Calu3 (cell line): ENCODE results near the gene TMC4. TPM values are rescaled to one million over a fixed set of nuclear protein-coding genes. Genes with fewer than 3 reads are reported as not detected.

Source experiments
- BruUV-seq: library from RNA; stranded (reverse); fragments of 400-500 nt; replicated peaks from 2 replicates; lab custom pipeline; 2021; lab: Mats Ljungman, UMichigan
- CTCF ChIA-PET: fragments of 300-600 bp; sonication (Branson Sonifier 250); formaldehyde crosslinking; loops from one replicate; lab custom pipeline; 2022; ENCODE audit warnings: antibody characterized with exemption; lab: Charles Lee
- DNase-seq: peaks from one replicate; pipeline ENCODE4 v3.0.0; 2022
- H3K27ac Mint-ChIP-seq: one replicate; pipeline ENCODE4 v1.8.0; 2022; ENCODE audit warnings: mixed read lengths; ENCODE audit not compliant: unreplicated experiment
- H3K27me3 Mint-ChIP-seq: one replicate; pipeline ENCODE4 v1.8.0; 2022; ENCODE audit warnings: mixed read lengths; ENCODE audit not compliant: unreplicated experiment
- H3K36me3 Mint-ChIP-seq: one replicate; pipeline ENCODE4 v1.8.0; 2022; ENCODE audit warnings: mild to moderate bottlenecking, moderate library complexity, mixed read lengths; ENCODE audit not compliant: insufficient read depth, unreplicated experiment
- H3K4me1 Mint-ChIP-seq: one replicate; pipeline ENCODE4 v1.8.0; 2022; ENCODE audit warnings: mild to moderate bottlenecking, low read depth, mixed read lengths; ENCODE audit not compliant: unreplicated experiment
- H3K4me3 Mint-ChIP-seq: one replicate; pipeline ENCODE4 v1.8.0; 2022; ENCODE audit warnings: mild to moderate bottlenecking, low read depth, moderate library complexity, mixed read lengths; ENCODE audit not compliant: unreplicated experiment
- H3K9me3 Mint-ChIP-seq: one replicate; pipeline ENCODE4 v1.8.0; 2022; ENCODE audit warnings: low read depth, mixed read lengths; ENCODE audit not compliant: unreplicated experiment
- intact Hi-C: fragments of 100-400 bp; cut with micrococcal nuclease; formaldehyde crosslinking; loops from one replicate; pipeline ENCODE4 v1.10.0; 2022; ENCODE audit not compliant: unreplicated experiment
- total RNA-seq: library from RNA; stranded (reverse); gene quantifications from 2 replicates; pipeline ENCODE4 v1.2.3, GENCODE V29; 2022
- TF ChIP-seq, protein P1 (sequence below): fragments of 200-600 bp; IDR thresholded peaks from one replicate; pipeline ENCODE4 v1.8.0; 2022; ENCODE audit warnings: antibody characterized with exemption; ENCODE audit not compliant: unreplicated experiment

TMC4 gene
- total RNA-seq, 1 experiment from 2014 or later, result 157 TPM

DNA sequence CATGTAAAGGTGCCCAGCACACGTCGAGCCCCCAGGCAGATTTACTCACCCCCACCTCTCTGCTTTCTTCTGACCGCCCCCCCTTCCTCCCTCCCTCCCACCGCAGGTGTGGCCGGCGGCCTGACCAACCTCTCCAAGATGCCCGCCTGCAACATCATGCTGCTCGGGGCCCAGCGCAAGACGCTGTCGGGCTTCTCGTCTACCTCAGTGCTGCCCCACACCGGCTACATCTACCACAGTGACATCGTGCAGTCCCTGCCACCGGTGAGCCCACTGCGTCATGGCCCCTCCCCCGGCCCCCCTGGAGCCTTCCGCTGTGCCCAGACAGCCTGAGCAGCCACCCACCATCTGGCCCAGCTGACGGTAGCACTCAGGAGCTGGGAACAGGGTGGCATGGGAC is 48.6 kb downstream of the TMC4 start:
- no peaks in the 10 kb centered on the region for H3K27me3 Mint-ChIP-seq
- no TSS peak for BruUV-seq
- no peaks in the 10 kb centered on the region for H3K9me3 Mint-ChIP-seq
- peaks cover 61% of the 10 kb centered on the region for H3K36me3 Mint-ChIP-seq
- intact Hi-C loops, result no loop called here
- H3K4me3 Mint-ChIP-seq, result no peak overlapping the region
- CTCF ChIA-PET, result interaction anchor here (0.6 kb wide), 1 partner anchor 94 kb away, joined by 3 read pairs; no protein-coding TSS in a partner anchor
- TF ChIP-seq, protein P1, sequence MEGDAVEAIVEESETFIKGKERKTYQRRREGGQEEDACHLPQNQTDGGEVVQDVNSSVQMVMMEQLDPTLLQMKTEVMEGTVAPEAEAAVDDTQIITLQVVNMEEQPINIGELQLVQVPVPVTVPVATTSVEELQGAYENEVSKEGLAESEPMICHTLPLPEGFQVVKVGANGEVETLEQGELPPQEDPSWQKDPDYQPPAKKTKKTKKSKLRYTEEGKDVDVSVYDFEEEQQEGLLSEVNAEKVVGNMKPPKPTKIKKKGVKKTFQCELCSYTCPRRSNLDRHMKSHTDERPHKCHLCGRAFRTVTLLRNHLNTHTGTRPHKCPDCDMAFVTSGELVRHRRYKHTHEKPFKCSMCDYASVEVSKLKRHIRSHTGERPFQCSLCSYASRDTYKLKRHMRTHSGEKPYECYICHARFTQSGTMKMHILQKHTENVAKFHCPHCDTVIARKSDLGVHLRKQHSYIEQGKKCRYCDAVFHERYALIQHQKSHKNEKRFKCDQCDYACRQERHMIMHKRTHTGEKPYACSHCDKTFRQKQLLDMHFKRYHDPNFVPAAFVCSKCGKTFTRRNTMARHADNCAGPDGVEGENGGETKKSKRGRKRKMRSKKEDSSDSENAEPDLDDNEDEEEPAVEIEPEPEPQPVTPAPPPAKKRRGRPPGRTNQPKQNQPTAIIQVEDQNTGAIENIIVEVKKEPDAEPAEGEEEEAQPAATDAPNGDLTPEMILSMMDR, result no peak
- no peak for DNase-seq
- H3K4me1 Mint-ChIP-seq, result no peaks in the 10 kb centered on the region
- H3K27ac Mint-ChIP-seq, result no peak overlapping the region

DNA sequence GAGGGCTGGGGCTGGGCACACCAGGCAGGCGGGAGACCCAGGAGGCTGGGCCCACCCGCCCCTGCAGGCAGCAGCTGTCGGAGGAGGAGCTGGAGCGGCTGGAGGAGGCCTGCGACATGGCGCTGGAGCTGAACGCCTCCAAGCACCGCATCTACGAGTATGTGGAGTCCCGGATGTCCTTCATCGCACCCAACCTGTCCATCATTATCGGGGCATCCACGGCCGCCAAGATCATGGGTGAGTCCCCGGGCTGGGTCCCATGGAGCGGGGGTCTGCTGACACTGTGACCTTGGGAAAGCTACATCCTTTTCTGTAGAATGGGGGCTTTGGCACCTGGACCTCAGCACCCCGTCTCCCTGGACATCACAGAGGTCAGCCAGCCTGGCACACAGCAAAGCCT is 49.3 kb downstream of the TMC4 start:
- BruUV-seq, result no TSS peak

DNA sequence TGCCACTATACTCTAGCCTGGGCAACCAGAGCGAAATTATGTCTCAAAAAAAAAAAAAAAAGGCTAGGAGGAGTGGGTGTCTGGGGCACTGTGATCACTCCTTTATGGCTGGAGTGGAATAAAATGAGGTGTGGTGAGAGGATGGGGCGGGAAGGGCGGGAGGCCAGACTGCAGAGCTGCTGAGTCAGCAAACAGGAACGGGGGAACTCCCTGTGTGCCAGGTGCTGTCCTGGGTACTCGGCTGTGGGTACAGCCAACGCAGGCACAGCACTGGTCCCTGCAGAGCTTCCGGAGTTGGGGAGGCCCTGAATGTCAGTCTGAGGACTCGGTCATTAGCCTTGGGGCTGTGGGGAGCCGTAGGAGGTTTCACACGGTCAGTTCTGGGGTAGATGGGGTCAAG is 51.7 kb downstream of the TMC4 start:
- Mint-ChIP-seq H3K27me3 (no peaks in the 10 kb centered on the region), H3K4me1 (peaks cover 10% of the 10 kb centered on the region), H3K4me3 (no peak overlapping the region), H3K36me3 (peaks cover 52% of the 10 kb centered on the region), H3K27ac (no peak overlapping the region), H3K9me3 (no peaks in the 10 kb centered on the region)
- DNase-seq, result no peak
- CTCF ChIA-PET, result no interaction called here
- intact Hi-C loops, result no loop called here
- TF ChIP-seq, protein P1, result no peak
- BruUV-seq, result no TSS peak

More for the DNA sequence above, 49.3 kb downstream of the TMC4 start:
- intact Hi-C loops, result no loop called here
- DNase-seq, result no peak
- Mint-ChIP-seq H3K36me3 (peaks cover 57% of the 10 kb centered on the region), H3K27me3 (no peaks in the 10 kb centered on the region), H3K4me1 (no peaks in the 10 kb centered on the region), H3K4me3 (no peak overlapping the region), H3K27ac (no peak overlapping the region), H3K9me3 (no peaks in the 10 kb centered on the region)
- CTCF ChIA-PET, result interaction anchor here (0.6 kb wide), 3 partner anchors 13 to 264 kb away, joined by 3 read pairs; partner anchors contain the start of gene CNOT3
- TF ChIP-seq, protein P1, result no peak

DNA sequence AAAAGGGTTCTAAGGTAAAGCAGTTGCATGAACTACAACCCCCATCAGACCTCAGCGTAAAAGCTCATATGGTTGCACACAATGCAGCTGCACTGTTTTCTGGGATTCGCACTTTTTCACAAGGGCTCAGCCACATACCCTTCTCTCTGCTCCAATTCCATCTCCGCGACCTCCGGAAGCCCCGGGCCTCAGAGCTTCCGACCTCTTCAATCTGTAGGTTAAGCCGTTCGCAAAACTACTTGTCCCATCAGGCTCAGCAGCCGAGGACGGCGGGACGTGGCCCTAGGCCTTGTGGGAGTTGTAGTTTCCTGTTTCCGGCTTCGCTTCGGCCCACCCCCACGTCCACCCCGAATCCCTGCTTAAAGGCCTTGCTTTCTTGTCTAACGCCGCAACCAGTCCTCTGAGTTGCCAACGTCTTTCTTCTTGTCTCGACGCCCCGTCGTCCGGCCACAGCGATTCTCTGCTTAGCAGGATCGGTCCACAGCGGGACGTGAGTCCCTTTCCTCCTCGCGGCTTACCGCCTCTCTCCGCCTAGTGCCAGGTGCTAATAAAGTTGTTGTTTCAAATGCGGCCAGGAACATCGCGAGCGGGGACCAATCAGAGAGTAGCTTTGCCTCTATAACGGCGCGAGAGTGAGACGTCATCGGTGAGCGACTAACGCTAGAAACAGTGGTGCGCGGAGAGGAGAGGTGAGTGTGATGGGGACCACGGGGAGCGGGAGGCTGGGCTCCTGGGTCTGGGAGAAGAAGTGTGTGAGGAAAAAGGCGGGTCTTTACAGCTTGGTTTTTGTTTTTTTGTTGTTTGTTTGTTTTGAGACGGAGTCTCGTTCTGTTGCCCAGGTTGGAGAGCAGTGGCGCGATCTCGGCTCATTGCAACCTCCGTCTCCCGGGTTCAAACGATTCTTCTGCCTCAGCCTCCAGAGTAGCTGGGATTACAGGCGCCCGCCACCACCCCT is 57.6 kb downstream of the TMC4 start, which contains the start of the genes PRPF31 and TFPT:
Gene PRPF31, plus strand, starts transcription at position 646 of the 955 bp plus-strand sequence. CDS start 2,525 bp downstream, outside the sequence.
Gene TFPT, minus strand, starts transcription at position 549 of the 955 bp plus-strand sequence. Its CDS starts 388 bp downstream, at position 161.
- Mint-ChIP-seq H3K4me1 (peaks cover 27% of the 10 kb centered on the region), H3K9me3 (no peaks in the 10 kb centered on the region), H3K36me3 (peaks cover 78% of the 10 kb centered on the region), H3K27me3 (no peaks in the 10 kb centered on the region), H3K27ac (peak within 1 kb of the TSS; percentile 93), H3K4me3 (peak within 1 kb of the TSS; percentile 82)
- peak; percentile 96 for DNase-seq
- TSS peak; percentile 72 for BruUV-seq
- intact Hi-C loops, result loop anchor here (10.0 kb wide), 1 partner anchor 131 kb away; no protein-coding TSS in a partner anchor
- CTCF ChIA-PET, result interaction anchor here (0.6 to 2.3 kb wide), 3 partner anchors 22 to 317 kb away, joined by 3 to 10 read pairs (median 4); partner anchors contain the start of gene CNOT3
- TF ChIP-seq, protein P1, result no peak
